A549 (cell line): ENCODE data around the gene CLDND2. TPM values are rescaled to one million over a fixed set of nuclear protein-coding genes. Genes with fewer than 3 reads are reported as not detected.

Experiments used
- ATAC-seq, 2 experiments: fragments of 200-7000 bp in 1 of 2; fragments of >200 bp in 1 of 2; cut with Nextera tagmentation in 1 of 2; cut with Tn5 transposase in 1 of 2; 3 replicates each; pipeline versions ENCODE4 v1.8.0 to v1.9.1; 2018 to 2020; ENCODE audit warnings: mild to moderate bottlenecking in 1 of 2, moderate library complexity in 1 of 2
- CTCF ChIA-PET: fragments of 300-600 bp; sonication (Branson Sonifier 250); formaldehyde crosslinking; extraction: SDS; loops from one replicate; lab custom pipeline; 2021; ENCODE audit warnings: antibody characterized with exemption, inconsistent platforms; lab: Yijun Ruan, JAX
- POLR2A ChIA-PET: fragments of 350-600 bp; formaldehyde crosslinking; extraction: SDS; loops from one replicate; lab custom pipeline; 2021; ENCODE audit warnings: antibody characterized with exemption, inconsistent platforms; lab: Yijun Ruan, JAX
- DNase-seq, 2 experiments: peaks; one replicate each; pipeline versions ENCODE4 v3.0.0 to v3.0.0-alpha.2; 2011 to 2016; ENCODE audit warnings: low read depth in 1 of 2, low spot score in 1 of 2
- FAIRE-seq: peaks from 2 replicates; lab custom pipeline; 2011; peaks lifted over from hg19 to GRCh38; lab: Jason Lieb, UNC
- H3K27ac ChIP-seq, 2 experiments: fragments of >200 bp; sonication (Bioruptor Twin); formaldehyde crosslinking; 3 replicates each; pipeline ENCODE4 v1.5.1; 2016 to 2017
- H3K4me1 ChIP-seq: fragments of >200 bp; sonication (Bioruptor Twin); formaldehyde crosslinking; 3 replicates; pipeline ENCODE4 v1.6.1; 2016
- H3K4me2 ChIP-seq: fragments of >200 bp; sonication (Bioruptor Twin); formaldehyde crosslinking; 3 replicates; pipeline ENCODE4 v1.6.1; 2016
- H3K4me3 ChIP-seq: fragments of >200 bp; sonication (Bioruptor Twin); formaldehyde crosslinking; 3 replicates; pipeline ENCODE4 v1.5.1; 2016
- H3K9me3 ChIP-seq: fragments of >200 bp; sonication (Bioruptor Twin); formaldehyde crosslinking; 3 replicates; pipeline ENCODE4 v1.6.1; 2016
- BHLHE40 ChIP-seq: IDR thresholded peaks from 2 replicates; pipeline ENCODE4 v1.6.1; 2012; ENCODE audit warnings: low read depth, low read length, inconsistent platforms
- CBX2 ChIP-seq: fragments of 200-600 bp; sonication (generic); IDR thresholded peaks from 2 replicates; pipeline ENCODE4 v1.6.1; 2016; ENCODE audit warnings: low read depth, mild to moderate bottlenecking, borderline replicate concordance
- CHD2 ChIP-seq: fragments of 150-350 bp; IDR thresholded peaks from 2 replicates; pipeline ENCODE4 v1.6.1; 2014; ENCODE audit warnings: low read length; ENCODE audit not compliant: partially characterized antibody
- CHD4 ChIP-seq: fragments of 200-600 bp; sonication (generic); IDR thresholded peaks from 2 replicates; pipeline ENCODE4 v1.6.1; 2016; ENCODE audit warnings: antibody characterized with exemption, mild to moderate bottlenecking, borderline replicate concordance
- E2F6 ChIP-seq: IDR thresholded peaks from 2 replicates; pipeline ENCODE4 v1.6.1; 2012; ENCODE audit warnings: low read depth, borderline replicate concordance
- EHF ChIP-seq: fragments of 250-450 bp; sonication (Bioruptor Pico); IDR thresholded peaks from 2 replicates; pipeline ENCODE4 v1.5.0; 2020; ENCODE audit warnings: mild to moderate bottlenecking
- EHMT2 ChIP-seq: fragments of 200-600 bp; sonication (generic); IDR thresholded peaks from 2 replicates; pipeline ENCODE4 v1.6.1; 2016; ENCODE audit warnings: antibody characterized with exemption, low read depth, mild to moderate bottlenecking, moderate library complexity
- ELK1 ChIP-seq: fragments of 150-350 bp; IDR thresholded peaks from 2 replicates; pipeline ENCODE4 v1.6.1; 2014; ENCODE audit warnings: low read depth, mild to moderate bottlenecking, low read length
- ESRRA ChIP-seq: fragments of 150-350 bp; IDR thresholded peaks from 2 replicates; pipeline ENCODE4 v1.6.1; 2014; ENCODE audit warnings: mild to moderate bottlenecking, low read length, borderline replicate concordance
- FOSB ChIP-seq: fragments of 250-450 bp; sonication (Bioruptor Pico); IDR thresholded peaks from 2 replicates; pipeline ENCODE4 v1.5.0; 2020; ENCODE audit warnings: mild to moderate bottlenecking, moderate library complexity
- FOSL2 ChIP-seq, 2 experiments: fragments of 450-650 bp in 1 of 2; fragments of >200 bp in 1 of 2; sonication (Bioruptor Twin) in 1 of 2; formaldehyde crosslinking; IDR thresholded peaks; 2 replicates each; pipeline versions ENCODE4 v1.5.0 to v1.6.1; 2016 to 2020; ENCODE audit warnings: mild to moderate bottlenecking in 1 of 2, moderate library complexity in 1 of 2
- FOXS1 ChIP-seq: fragments of 250-450 bp; sonication (Bioruptor Pico); IDR thresholded peaks from 2 replicates; pipeline ENCODE4 v1.5.0; 2020; ENCODE audit warnings: mild to moderate bottlenecking, moderate library complexity
- GATA3 ChIP-seq: IDR thresholded peaks from 2 replicates; pipeline ENCODE4 v1.6.1; 2012; ENCODE audit warnings: borderline replicate concordance
- HDAC2 ChIP-seq: fragments of 200-600 bp; sonication (generic); IDR thresholded peaks from 2 replicates; pipeline ENCODE4 v1.6.1; 2016
- HES2 ChIP-seq: fragments of >200 bp; sonication (Bioruptor Twin); formaldehyde crosslinking; IDR thresholded peaks from 2 replicates; pipeline ENCODE4 v1.6.1; 2016
- HMGXB4 ChIP-seq: fragments of 250-450 bp; sonication (Bioruptor Pico); IDR thresholded peaks from 2 replicates; pipeline ENCODE4 v1.5.0; 2021; ENCODE audit warnings: mild to moderate bottlenecking, moderate library complexity, borderline replicate concordance
- HOXB5 ChIP-seq: fragments of 250-450 bp; sonication (Bioruptor Pico); IDR thresholded peaks from 2 replicates; pipeline ENCODE4 v1.5.0; 2020; ENCODE audit warnings: mild to moderate bottlenecking, moderate library complexity
- JUN ChIP-seq, 2 experiments: fragments of >200 bp; sonication (Bioruptor Twin); formaldehyde crosslinking; IDR thresholded peaks; 2 replicates in 1 of 2; 3 replicates in 1 of 2; pipeline ENCODE4 v1.6.1; 2016 to 2017
- KDM1A ChIP-seq: fragments of 200-600 bp; sonication (generic); IDR thresholded peaks from 2 replicates; pipeline ENCODE4 v1.6.1; 2016; ENCODE audit warnings: low read depth, mild to moderate bottlenecking
- MAX ChIP-seq: IDR thresholded peaks from 2 replicates; pipeline ENCODE4 v1.6.1; 2012
- MAZ ChIP-seq: fragments of 150-350 bp; IDR thresholded peaks from 2 replicates; pipeline ENCODE4 v1.6.1; 2014; ENCODE audit warnings: antibody characterized with exemption, low read depth, low read length, borderline replicate concordance
- MYC ChIP-seq: IDR thresholded peaks from 2 replicates; pipeline ENCODE4 v1.6.1; 2012; ENCODE audit warnings: mild to moderate bottlenecking, inconsistent platforms, low read length, improper control_type of control experiment, borderline replicate concordance
- NR3C1 ChIP-seq: fragments of >200 bp; sonication (Bioruptor Twin); formaldehyde crosslinking; IDR thresholded peaks from 3 replicates; pipeline ENCODE4 v1.6.1; 2017
- PHF8 ChIP-seq: fragments of 200-600 bp; sonication (generic); IDR thresholded peaks from 2 replicates; pipeline ENCODE4 v1.6.1; 2016; ENCODE audit warnings: low read depth, mild to moderate bottlenecking, antibody characterized with exemption, moderate library complexity, borderline replicate concordance
- POLR2A ChIP-seq: IDR thresholded peaks from 2 replicates; pipeline ENCODE4 v1.6.1; 2012; ENCODE audit warnings: mild to moderate bottlenecking, low read length
- POLR2AphosphoS2 ChIP-seq: conservative IDR thresholded peaks from 2 replicates; pipeline ENCODE4 v1.6.1; 2012; ENCODE audit warnings: low read length, improper control_type of control experiment, inconsistent platforms
- RAD21 ChIP-seq, 2 experiments: fragments of >200 bp in 1 of 2; sonication (Bioruptor Twin) in 1 of 2; formaldehyde crosslinking in 1 of 2; IDR thresholded peaks in 1 of 2; conservative IDR thresholded peaks in 1 of 2; 2 replicates in 1 of 2; 3 replicates in 1 of 2; pipeline ENCODE4 v1.6.1; 2012 to 2018; ENCODE audit warnings: inconsistent platforms in 1 of 2
- RARB ChIP-seq: fragments of 250-450 bp; sonication (Bioruptor Pico); IDR thresholded peaks from 2 replicates; pipeline ENCODE4 v1.8.0; 2021; ENCODE audit warnings: mild to moderate bottlenecking, moderate library complexity
- RFX5 ChIP-seq: fragments of 450-650 bp; IDR thresholded peaks from 2 replicates; pipeline ENCODE4 v1.7.1; 2014; ENCODE audit warnings: antibody characterized with exemption, mild to moderate bottlenecking, moderate library complexity
- RNF2 ChIP-seq: fragments of 200-600 bp; sonication (generic); IDR thresholded peaks from 2 replicates; pipeline ENCODE4 v1.6.1; 2016; ENCODE audit warnings: low read depth, mild to moderate bottlenecking, antibody characterized with exemption, moderate library complexity, borderline replicate concordance
- TFCP2L1 ChIP-seq: fragments of 250-450 bp; sonication (Bioruptor Pico); IDR thresholded peaks from 2 replicates; pipeline ENCODE4 v1.5.0; 2021; ENCODE audit warnings: mild to moderate bottlenecking
- TP53 ChIP-seq: fragments of 250-450 bp; sonication (Bioruptor Pico); IDR thresholded peaks from 2 replicates; pipeline ENCODE4 v1.5.0; 2021; ENCODE audit warnings: mild to moderate bottlenecking, moderate library complexity
- USF2 ChIP-seq: fragments of 450-650 bp; IDR thresholded peaks from 2 replicates; pipeline ENCODE4 v1.6.1; 2014; ENCODE audit warnings: antibody characterized with exemption
- ZNF302 ChIP-seq: fragments of 250-450 bp; sonication (Bioruptor Pico); IDR thresholded peaks from 2 replicates; pipeline ENCODE4 v1.9.0; 2021; ENCODE audit warnings: inconsistent platforms, mild to moderate bottlenecking, moderate library complexity
- ZSCAN20 ChIP-seq: fragments of 250-450 bp; sonication (Bioruptor Pico); IDR thresholded peaks from 2 replicates; pipeline ENCODE4 v1.8.0; 2022; ENCODE audit warnings: mild to moderate bottlenecking, moderate library complexity
- WGBS: methylation state at CpG from one replicate; pipeline ENCODE4 v1.1.6; 2017; ENCODE audit errors: missing lambda C conversion rate; 5-methylcytosine and 5-hydroxymethylcytosine counted together
- polyA plus RNA-seq, 4 experiments: library from polyadenylated mRNA; depleted of rRNA in 3 of 4; stranded (reverse); fragments of >200 nt; fragmentation: RNase III in 1 of 4; extraction: RNeasy Plus Mini Kit Qiagen cat#74134 plus additional on column Dnase treatment in 1 of 4; gene quantifications; 2 replicates in 3 of 4; 3 replicates in 1 of 4; pipeline ENCODE4 v1.2.3, GENCODE V29; 2011 to 2017

CLDND2 gene
- polyA plus RNA-seq, 2 of the 4 experiments (the other 2 are of a cell fraction): 1.1 to 2.8 TPM

GRCh38 chr19:51394050-51394836 is 25.4 kb upstream of the CLDND2 start:
- Histone ChIP-seq H3K4me3 (peak overlapping the region; percentile 55), H3K4me2 (peak overlapping the region; percentile 87), H3K4me1 (peaks cover 10% of the 10 kb centered on the region), H3K27ac (peak overlapping the region; percentile 76 to 88), H3K9me3 (no peaks in the 10 kb centered on the region)
- FAIRE-seq (peak; percentile 95), DNase-seq (peak; percentile 99 to 100), ATAC-seq (peak; percentile 97 to 98)
- ChIA-PET POLR2A (interaction anchor here (1.1 to 2.4 kb wide), 3 partner anchors 26 to 55 kb away, joined by 3 to 19 read pairs (median 13); no protein-coding TSS in a partner anchor), CTCF (interaction anchor here (0.6 to 1.6 kb wide), 8 partner anchors 14 to 384 kb away, joined by 3 to 8 read pairs (median 4); partner anchors contain the start of gene ZNF175)
- 3% methylated on average over 45 of the region's 45 CpGs for WGBS
- TF ChIP-seq FOSB (CRISPR knock-in tag) (no peak), GATA3 (no peak; the same call in 1 of the 2 replicates), TP53 (CRISPR knock-in tag) (no peak), E2F6 (peak; percentile 98), ZNF302 (CRISPR knock-in tag) (no peak), EHMT2 (no peak), USF2 (no peak; the same call in 1 of the 2 replicates), EHF (CRISPR knock-in tag) (no peak), HOXB5 (no peak), POLR2AphosphoS2 (no peak), BHLHE40 (no peak), HMGXB4 (CRISPR knock-in tag) (no peak), HDAC2 (peak; percentile 94), HES2 (no peak), FOSL2 (IDR thresholded peaks at IDR 0.05) (no peak), FOSL2 (CRISPR knock-in tag; IDR thresholded peaks at IDR 0.05) (no peak), POLR2A (peak; percentile 59), CHD4 (no peak), MAZ (no peak), CHD2 (peak; percentile 43), ESRRA (no peak), JUN (IDR thresholded peaks at IDR 0.05) (peak in 1 of 2 experiments; percentile 58; a peak in 1 of 5 replicates), KDM1A (no peak), FOXS1 (no peak), RFX5 (peak; percentile 55; the same call in 1 of the 2 replicates), TFCP2L1 (CRISPR knock-in tag) (no peak), CBX2 (no peak), ELK1 (no peak), RAD21 (conservative IDR thresholded peaks at IDR 0.05 in 1 of 2, IDR thresholded peaks at IDR 0.05 in 1 of 2) (peak in 1 of 2 experiments; percentile 4; a peak in 1 of 5 replicates), NR3C1 (no peak), ZSCAN20 (CRISPR knock-in tag) (no peak), RARB (CRISPR knock-in tag) (no peak), MAX (peak; percentile 96), RNF2 (no peak), MYC (no peak), PHF8 (peak; percentile 24; the same call in 1 of the 2 replicates)
